C4-2B (cell line): ENCODE results near the gene BNIPL.

Experiments used
- CTCF ChIP-seq: fragments of 450-650 bp; conservative IDR thresholded peaks from 2 replicates; pipeline ENCODE4 v1.5.1; 2017; ENCODE audit warnings: mild to moderate bottlenecking
- ZFX ChIP-seq: fragments of 450-650 bp; IDR thresholded peaks from 2 replicates; pipeline ENCODE4 v1.6.1; 2017

- TF ChIP-seq CTCF (no peak), ZFX (no peak)
Observed at GRCh38 chr1:151009206-151009587, 27.2 kb upstream of the BNIPL start.
